ENCODE results near the gene NAALADL2. TPM values are rescaled to one million over a fixed set of nuclear protein-coding genes. Genes with fewer than 3 reads are reported as not detected.

The NAALADL2 gene
- total RNA-seq, 1 experiment from 2014 or later: 1.9 TPM

DNA sequence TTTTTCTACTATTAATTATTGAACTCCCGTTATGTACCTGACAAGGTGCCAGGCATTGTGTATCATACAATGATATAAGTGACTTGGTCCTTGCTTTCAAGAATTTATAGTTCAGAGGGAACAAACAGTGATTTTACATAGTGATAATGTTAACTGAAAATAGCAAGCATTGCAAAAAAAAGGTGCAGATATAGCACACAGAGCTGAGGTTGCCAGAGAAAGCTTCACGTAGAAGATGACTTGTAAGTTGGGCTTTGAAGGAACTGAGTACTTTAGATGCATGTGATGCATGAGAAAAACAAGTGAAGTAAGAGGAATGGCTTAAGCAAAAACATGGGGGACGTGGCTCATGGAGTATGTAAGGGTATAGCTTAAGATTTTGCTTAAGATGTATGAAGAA, 584.5 kb downstream of the NAALADL2 start:
- CTCF ChIA-PET: no interaction called here
- Histone ChIP-seq H3K27me3 (ENCODE audit: low read length) (no peaks in the 10 kb centered on the region), H3K9me2 (replicated peaks; ENCODE audit: low read length) (no peaks in the 10 kb centered on the region), H3K27ac (ENCODE audit: low read length) (no peak overlapping the region), H3K4me3 (ENCODE audit: low read length) (no peak overlapping the region), H3K9me3 (ENCODE audit: low read length) (no peaks in the 10 kb centered on the region), H3K4me2 (ENCODE audit: low read length) (no peak overlapping the region), H3F3A (ENCODE audit: low read length, unreplicated experiment) (no peaks in the 10 kb centered on the region), H2AFZ (ENCODE audit: low read length) (no peak overlapping the region), H3K79me2 (ENCODE audit: low read length) (no peaks in the 10 kb centered on the region), H3K9ac (ENCODE audit: low read length) (no peak overlapping the region), H3K4me1 (ENCODE audit: insufficient read depth, low read length) (no peaks in the 10 kb centered on the region), H4K20me1 (ENCODE audit: low read length) (no peaks in the 10 kb centered on the region), H3K36me3 (ENCODE audit: low read depth, low read length) (no peaks in the 10 kb centered on the region)
- no peak for TF ChIP-seq EZH2 (IDR thresholded peaks at IDR 0.05; ENCODE audit: low read length, unreplicated experiment)
- DNase-seq (no peak), ATAC-seq (no peak)
- POLR2A ChIA-PET (ENCODE audit: unreplicated experiment): no interaction called here
- BruUV-seq (replicated peaks): no TSS peak
- intact Hi-C loops (cut with micrococcal nuclease): no loop called here

- H3K27ac ChIP-seq (ENCODE audit: low read length): no peak overlapping the region
- no peak overlapping the region for H3K4me3 ChIP-seq (ENCODE audit: low read length)
- no peak overlapping the region for H2AFZ ChIP-seq (ENCODE audit: low read length)
- intact Hi-C loops (cut with micrococcal nuclease): no loop called here
- TF ChIP-seq EZH2phosphoT487 (IDR thresholded peaks at IDR 0.05; ENCODE audit: borderline replicate concordance, low read length): no peak
- no peak for TF ChIP-seq EZH2 (IDR thresholded peaks at IDR 0.05; ENCODE audit: low read length, unreplicated experiment)
- TF ChIP-seq, protein P1, sequence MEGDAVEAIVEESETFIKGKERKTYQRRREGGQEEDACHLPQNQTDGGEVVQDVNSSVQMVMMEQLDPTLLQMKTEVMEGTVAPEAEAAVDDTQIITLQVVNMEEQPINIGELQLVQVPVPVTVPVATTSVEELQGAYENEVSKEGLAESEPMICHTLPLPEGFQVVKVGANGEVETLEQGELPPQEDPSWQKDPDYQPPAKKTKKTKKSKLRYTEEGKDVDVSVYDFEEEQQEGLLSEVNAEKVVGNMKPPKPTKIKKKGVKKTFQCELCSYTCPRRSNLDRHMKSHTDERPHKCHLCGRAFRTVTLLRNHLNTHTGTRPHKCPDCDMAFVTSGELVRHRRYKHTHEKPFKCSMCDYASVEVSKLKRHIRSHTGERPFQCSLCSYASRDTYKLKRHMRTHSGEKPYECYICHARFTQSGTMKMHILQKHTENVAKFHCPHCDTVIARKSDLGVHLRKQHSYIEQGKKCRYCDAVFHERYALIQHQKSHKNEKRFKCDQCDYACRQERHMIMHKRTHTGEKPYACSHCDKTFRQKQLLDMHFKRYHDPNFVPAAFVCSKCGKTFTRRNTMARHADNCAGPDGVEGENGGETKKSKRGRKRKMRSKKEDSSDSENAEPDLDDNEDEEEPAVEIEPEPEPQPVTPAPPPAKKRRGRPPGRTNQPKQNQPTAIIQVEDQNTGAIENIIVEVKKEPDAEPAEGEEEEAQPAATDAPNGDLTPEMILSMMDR (conservative IDR thresholded peaks at IDR 0.05; ENCODE audit: low read depth, low read length): no peak
- no peaks in the 10 kb centered on the region for H4K20me1 ChIP-seq (ENCODE audit: low read length)
- ChIA-PET POLR2A (ENCODE audit: unreplicated experiment) (no interaction called here), CTCF (no interaction called here)
- no peaks in the 10 kb centered on the region for H3K9me2 ChIP-seq (replicated peaks; ENCODE audit: low read length)
- no peak overlapping the region for H3K4me2 ChIP-seq (ENCODE audit: low read length)
- H3K9ac ChIP-seq (ENCODE audit: low read length): no peak overlapping the region
- H3K79me2 ChIP-seq (ENCODE audit: low read length): no peaks in the 10 kb centered on the region
- no peaks in the 10 kb centered on the region for H3K27me3 ChIP-seq (ENCODE audit: low read length)
- no peaks in the 10 kb centered on the region for H3K4me1 ChIP-seq (ENCODE audit: insufficient read depth, low read length)
- H3K9me3 ChIP-seq (ENCODE audit: low read length): no peaks in the 10 kb centered on the region
- DNase-seq (no peak), ATAC-seq (no peak)
- no peaks in the 10 kb centered on the region for H3F3A ChIP-seq (ENCODE audit: low read length, unreplicated experiment)
- BruUV-seq (replicated peaks): no TSS peak
- no peaks in the 10 kb centered on the region for H3K36me3 ChIP-seq (ENCODE audit: low read depth, low read length)
Measured at GRCh38 chr3:175445741-175446140, 586.6 kb downstream of the NAALADL2 start.

- Histone ChIP-seq H4K20me1 (ENCODE audit: low read length) (no peaks in the 10 kb centered on the region), H3K4me2 (ENCODE audit: low read length) (no peak overlapping the region), H3K27ac (ENCODE audit: low read length) (no peak overlapping the region), H3K79me2 (ENCODE audit: low read length) (no peaks in the 10 kb centered on the region), H2AFZ (ENCODE audit: low read length) (no peak overlapping the region), H3K9me3 (ENCODE audit: low read length) (no peaks in the 10 kb centered on the region), H3K9ac (ENCODE audit: low read length) (no peak overlapping the region), H3K36me3 (ENCODE audit: low read depth, low read length) (no peaks in the 10 kb centered on the region), H3K27me3 (ENCODE audit: low read length) (no peaks in the 10 kb centered on the region), H3K9me2 (replicated peaks; ENCODE audit: low read length) (no peaks in the 10 kb centered on the region), H3K4me1 (ENCODE audit: insufficient read depth, low read length) (no peaks in the 10 kb centered on the region), H3F3A (ENCODE audit: low read length, unreplicated experiment) (no peaks in the 10 kb centered on the region), H3K4me3 (ENCODE audit: low read length) (no peak overlapping the region)
- intact Hi-C loops (cut with micrococcal nuclease): no loop called here
- no TSS peak for BruUV-seq (replicated peaks)
- no peak for TF ChIP-seq EZH2 (IDR thresholded peaks at IDR 0.05; ENCODE audit: low read length, unreplicated experiment)
- TF ChIP-seq, protein P1 (conservative IDR thresholded peaks at IDR 0.05; ENCODE audit: low read depth, low read length): no peak
- no peak for TF ChIP-seq EZH2phosphoT487 (IDR thresholded peaks at IDR 0.05; ENCODE audit: borderline replicate concordance, low read length)
- DNase-seq (no peak), ATAC-seq (no peak)
- POLR2A ChIA-PET (ENCODE audit: unreplicated experiment): no interaction called here
- CTCF ChIA-PET: no interaction called here
Measured at GRCh38 chr3:175447521-175447920, 588.4 kb downstream of the NAALADL2 start.
